Stimulated activated CD4-positive, alpha-beta T cell treated with anti-CD3 and anti-CD28 coated beads, Interleukin-1b, Interleukin-23, amount 100 ng/mL, for 24 hours (primary cell): ENCODE results near the gene MRPS18C.

Source experiments
- DNase-seq, 4 experiments: peaks; one replicate each; pipeline ENCODE4 v3.0.0-alpha.2; 2020; ENCODE audit warnings: low read depth in 4 of 4, low spot score in 1 of 4

MRPS18C gene

DNA sequence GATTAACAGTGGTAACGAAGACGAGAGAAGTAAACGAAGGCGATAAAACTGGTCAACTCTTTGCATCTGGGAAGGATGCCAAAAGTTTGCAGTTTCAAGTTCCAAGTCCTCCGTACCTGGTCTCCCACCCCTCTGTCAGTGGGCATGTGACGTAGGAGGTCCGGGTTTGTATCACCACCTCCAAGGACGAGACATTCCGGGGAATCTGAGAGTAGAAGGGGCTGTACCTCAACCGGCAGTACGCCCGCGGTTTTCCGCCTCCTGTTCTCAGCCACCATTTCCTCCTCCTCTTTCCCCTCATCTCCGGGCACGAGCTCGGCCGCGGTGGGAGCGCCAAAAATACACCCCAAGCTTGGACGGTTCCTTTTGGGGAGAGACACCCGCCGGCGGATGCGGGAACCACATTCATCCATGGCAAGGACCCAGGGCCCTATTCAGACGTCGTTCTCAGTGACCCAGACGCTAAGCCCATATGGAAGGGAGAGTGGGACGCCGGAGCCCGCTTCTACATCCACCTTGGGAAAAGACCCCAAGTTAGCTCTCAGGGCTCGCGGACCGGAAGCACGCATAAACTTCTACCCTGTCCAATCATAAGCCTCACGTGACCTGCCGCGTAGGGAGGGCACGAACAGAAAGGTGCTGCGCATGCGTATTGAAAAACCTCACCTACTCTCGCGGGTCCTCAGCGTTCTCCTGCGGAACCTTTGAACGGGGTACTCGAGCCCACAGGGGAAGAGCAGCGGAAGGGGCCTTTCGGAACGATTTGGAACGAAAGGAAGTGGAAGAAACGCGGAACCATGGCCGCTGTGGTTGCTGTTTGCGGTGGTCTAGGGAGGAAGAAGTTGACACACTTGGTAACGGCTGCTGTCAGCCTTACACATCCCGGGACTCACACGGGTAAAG is at the start of gene MRPS18C, which contains the start of gene HELQ:
MRPS18C (plus strand) TSS at position 778 of the 903 bp plus-strand sequence; CDS start at position 798, 20 bp downstream.
HELQ (minus strand) TSS at position 543 of the 903 bp plus-strand sequence; CDS start at position 413, 130 bp downstream.
- peak; percentile 82 to 89 (median 86) for DNase-seq

DNA sequence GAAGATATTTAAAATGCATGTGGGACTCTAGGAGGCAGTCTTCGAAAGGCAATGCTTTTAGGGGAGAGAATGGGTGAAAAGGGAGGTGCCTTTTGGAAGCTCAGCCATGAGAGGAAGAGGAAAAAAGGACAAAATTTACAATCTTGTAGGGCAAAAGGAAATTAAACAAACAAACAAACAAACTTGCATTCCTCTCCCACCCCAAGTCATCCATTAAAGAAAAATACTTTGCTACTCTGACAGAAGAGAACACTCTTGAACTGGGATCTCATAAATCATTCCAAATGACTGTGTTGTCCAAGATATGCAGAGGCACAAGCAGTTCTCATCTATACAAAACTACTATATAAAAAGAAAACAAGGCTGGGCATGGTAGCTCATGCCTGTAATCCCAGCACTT is 47.0 kb upstream of the MRPS18C start:
- DNase-seq, result no peak

DNA sequence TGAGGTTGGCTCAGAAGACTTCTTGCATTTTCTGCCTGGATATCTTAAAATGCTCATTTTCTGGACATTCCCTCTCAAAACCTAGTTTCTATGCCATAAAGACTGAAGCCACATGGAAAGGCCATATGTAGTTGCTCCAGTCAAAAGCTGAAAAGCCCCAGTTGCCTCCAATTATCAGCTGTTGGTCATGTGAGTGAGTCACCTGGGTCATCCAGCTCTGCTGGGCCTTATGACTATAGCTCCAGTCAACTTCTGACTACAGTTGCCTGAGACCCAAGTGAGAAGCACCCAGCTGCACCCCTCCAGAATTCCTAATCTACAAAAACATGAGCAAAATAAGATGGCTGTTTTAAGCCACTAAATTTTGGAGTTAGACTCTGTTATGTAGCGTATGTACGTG is 42.2 kb upstream of the MRPS18C start:
- DNase-seq, result no peak

DNA sequence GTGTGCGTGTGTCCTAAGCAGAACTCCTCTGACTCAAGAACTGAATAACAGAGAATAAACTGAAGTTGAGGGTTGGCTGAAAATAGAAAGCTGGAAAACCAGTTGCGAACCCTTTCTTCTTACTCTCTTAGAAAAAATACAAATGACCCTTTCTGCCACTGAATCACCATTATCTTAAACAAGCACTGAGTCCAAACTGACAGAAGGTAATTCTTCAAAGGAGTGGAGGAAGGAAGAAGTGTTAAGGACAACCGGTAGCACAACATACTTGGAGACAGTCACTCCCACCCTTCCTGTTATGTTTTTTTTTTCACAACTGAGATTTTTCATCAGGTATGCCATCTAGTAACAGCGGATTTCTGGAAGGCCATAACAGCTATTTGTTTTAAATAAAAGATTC is 38.3 kb upstream of the MRPS18C start:
- no peak for DNase-seq

DNA sequence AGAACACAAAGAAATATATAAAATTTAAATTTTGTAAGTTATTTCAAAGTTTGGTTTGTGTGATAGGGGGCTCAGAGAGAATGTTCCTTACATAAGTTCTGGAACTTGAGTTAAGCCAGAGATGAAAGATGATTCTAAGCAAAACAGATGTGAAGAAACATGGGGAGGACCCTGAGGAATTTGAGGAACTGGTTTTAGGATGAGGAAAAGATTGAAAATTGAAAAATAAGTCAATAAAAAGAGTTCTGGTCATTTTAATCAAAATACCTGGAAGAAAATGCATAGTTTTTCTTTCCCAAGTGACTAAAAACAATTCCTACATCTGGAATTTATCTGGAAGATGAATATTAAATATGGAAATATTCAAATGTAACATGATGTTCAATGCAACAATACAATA is 37.6 kb upstream of the MRPS18C start:
- no peak for DNase-seq

DNA sequence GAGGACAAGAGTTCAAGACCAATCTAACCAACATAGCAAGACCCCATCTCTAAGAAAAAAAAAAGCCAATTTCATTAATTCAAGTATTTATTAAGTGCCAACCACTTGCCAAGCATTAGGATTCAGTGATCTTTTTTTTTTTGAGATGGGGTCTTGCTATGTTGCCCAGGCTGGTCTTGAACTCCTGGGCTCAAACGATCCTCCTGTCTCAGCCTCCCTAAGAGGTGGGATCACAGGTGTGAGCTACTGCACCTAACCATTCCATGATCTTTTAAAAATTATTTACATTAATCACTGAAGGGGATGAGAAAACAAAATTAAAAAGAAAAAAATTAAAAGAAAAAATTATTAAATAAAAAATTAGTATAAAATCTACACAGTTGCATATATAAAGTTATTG is 24.7 kb upstream of the MRPS18C start:
- DNase-seq, result no peak

DNA sequence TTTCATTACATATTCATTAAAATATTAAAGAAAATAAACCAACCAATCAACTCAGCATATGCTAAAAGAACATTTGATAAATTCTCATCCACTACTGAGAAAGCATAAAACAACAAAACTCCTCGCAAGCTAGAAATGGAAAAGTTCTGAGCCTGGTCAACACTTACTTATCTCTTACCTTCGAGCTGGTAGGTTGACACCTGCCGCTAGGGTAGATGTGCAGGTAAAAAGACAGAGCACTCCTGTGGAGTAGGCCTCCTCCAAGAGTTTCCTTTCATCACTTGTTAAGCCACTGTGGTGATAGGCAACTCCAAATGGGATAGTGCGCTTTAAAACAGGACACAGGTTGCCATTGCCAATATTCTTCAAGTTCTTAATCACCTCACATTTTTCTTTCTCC is 19.2 kb upstream of the MRPS18C start:
- DNase-seq, result no peak

DNA sequence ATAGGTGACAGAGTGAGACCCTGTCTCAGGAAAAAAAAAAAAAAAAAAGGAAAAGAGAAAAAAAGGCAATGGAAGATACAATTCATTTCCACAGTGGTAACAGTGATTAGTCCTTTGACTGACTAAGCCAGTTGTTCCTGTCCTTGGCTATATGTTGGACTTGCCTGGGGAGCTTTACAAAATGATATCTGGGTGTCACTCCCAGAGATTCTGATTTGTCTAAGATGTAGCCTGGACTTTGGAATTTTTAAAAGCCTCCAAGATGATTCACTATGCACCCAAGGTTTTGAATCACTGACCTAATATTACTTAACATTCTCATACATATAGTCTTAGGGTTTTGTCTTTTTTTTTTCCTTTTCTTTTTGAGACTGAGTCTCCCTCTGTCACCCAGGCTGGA is 17.1 kb upstream of the MRPS18C start:
- DNase-seq, result no peak

DNA sequence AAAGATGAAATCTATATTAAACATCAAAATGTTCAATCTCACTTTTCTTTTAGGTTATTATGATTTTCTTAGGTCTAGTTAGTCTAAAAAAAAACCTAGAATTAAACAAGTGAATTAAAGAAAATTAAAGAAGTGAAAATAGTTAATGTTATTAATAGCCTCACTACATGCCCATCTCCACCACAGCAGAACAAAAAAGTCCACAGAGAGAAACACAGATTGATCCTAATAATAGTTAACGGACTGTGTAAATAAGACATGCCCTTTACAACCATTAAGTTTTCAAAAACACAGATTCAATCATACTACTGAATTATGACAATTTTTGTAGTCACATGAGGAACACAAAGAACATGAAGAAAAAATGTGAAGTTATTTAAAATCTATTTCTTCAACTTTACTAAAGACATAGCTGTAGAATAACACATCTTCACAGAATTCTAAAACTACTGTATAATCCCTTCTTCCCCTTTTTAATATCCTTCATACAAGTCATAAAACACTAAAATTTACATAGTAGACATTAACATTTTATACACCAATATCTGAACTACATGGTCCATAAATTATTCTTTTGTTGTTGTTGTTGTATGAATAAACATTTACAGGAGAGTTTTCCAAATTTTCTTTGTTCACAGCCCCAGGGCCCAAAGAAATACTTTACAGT is 15.6 kb upstream of the MRPS18C start:
- DNase-seq, result no peak

DNA sequence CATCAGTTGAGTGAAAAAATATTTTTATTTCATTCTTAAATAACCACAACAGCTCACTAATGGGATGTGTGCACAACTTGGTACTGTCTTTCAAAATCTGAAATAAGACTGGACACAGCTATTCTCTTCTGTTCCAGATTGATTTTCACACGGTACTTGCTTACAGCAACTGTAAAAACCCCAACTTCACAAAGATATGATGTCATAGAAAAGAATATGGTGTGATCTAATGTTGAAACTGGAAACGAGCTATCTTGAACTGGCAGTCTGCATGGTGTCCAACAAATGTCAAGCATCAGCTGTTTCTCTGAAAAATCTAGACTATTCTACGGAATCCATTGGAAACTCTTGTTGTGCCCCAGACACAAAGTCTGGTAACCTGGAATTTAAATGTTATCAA is 15.0 kb upstream of the MRPS18C start:
- DNase-seq, result no peak

DNA sequence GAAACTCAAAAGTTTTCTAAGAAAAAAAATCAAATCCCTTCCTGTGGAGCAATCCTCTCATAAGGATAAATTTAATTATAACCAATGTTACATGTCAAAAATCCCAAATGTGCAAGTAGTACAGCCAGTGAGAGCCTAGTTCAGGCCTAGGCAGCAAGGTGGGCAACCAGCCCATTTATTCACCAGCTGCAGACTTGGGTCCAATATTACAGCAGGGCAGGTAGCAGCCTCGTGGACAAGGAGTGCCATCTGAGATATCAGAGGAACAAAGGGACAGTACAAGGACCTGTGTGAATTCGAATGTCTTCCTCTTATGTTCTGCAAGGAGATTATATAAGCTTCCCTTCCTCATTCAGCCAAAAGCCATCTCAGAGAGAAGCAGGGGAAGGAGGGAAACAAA is 6.8 kb upstream of the MRPS18C start:
- no peak for DNase-seq

DNA sequence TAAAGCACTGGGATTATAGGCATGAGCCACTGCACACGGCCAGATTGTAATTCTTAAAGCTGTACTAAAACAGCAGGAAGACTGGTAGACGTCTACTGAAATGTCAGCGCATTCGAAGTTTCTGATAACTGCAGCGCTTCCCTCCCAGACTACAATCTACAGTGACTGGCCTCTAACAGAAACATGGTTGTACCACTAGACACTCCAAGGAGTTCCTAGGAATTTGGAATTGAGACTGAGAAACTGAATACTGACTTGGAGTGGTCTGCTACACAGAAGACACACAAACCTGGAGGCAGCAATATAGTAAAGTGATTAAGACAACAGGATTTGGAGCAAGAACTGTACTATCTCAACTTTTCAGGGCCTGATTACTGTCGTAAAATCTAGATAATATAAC is 1.2 kb upstream of the MRPS18C start:
- no peak for DNase-seq

DNA sequence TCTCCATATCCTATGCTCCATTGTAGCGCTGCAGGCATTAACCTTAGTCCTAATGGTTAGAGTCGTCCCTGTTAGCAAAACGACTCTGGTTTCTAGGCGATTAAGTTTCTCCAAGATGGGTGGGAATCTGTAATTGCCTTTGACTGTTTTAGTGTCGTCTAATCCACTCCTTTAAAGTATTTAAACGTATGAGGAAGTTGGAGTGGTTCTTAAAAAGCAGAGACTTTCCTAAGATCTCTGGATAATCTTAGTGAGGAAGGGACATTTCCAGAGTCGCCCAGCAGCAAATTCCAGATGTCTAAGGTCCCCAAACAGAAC is 285 bp downstream of the MRPS18C start:
- DNase-seq, result no peak

DNA sequence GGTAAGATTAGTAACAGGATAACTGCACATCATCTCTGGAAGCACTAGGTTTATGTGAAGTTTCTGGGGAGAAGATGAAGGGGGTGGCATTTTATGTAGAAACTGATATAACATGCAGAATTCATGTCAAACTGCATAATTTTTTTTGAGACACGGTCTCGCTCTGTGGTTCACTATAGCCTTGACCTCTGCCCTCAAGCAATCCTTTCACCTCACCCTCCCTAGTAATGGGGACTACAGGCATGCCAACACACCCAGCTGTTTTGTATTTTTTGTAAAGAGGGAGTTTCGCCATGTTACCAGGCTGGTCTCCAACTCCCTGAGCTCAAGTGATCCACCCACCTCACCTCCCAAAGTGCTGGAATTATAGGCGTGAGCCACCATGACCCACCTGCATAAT is 17.6 kb downstream of the MRPS18C start:
- DNase-seq, result no peak

DNA sequence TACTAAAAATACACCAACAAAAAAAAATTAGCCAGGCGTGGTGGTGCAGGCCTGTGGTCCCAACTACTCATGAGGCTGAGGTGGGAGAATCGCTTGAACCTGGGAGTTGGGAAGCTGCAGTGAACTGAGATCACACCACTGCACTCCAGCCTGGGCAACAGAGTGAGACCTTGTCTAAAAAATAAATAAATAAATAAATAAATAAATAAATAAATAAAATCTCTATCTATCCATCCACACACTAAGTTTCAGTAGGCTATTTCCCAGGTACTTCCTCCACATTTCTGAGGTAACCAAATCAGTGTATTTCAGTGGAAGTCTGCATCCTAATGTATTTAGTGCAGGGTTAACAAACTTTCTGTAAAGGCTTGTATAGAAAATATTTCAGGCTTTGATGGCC is 18.1 kb downstream of the MRPS18C start:
- DNase-seq, result no peak

DNA sequence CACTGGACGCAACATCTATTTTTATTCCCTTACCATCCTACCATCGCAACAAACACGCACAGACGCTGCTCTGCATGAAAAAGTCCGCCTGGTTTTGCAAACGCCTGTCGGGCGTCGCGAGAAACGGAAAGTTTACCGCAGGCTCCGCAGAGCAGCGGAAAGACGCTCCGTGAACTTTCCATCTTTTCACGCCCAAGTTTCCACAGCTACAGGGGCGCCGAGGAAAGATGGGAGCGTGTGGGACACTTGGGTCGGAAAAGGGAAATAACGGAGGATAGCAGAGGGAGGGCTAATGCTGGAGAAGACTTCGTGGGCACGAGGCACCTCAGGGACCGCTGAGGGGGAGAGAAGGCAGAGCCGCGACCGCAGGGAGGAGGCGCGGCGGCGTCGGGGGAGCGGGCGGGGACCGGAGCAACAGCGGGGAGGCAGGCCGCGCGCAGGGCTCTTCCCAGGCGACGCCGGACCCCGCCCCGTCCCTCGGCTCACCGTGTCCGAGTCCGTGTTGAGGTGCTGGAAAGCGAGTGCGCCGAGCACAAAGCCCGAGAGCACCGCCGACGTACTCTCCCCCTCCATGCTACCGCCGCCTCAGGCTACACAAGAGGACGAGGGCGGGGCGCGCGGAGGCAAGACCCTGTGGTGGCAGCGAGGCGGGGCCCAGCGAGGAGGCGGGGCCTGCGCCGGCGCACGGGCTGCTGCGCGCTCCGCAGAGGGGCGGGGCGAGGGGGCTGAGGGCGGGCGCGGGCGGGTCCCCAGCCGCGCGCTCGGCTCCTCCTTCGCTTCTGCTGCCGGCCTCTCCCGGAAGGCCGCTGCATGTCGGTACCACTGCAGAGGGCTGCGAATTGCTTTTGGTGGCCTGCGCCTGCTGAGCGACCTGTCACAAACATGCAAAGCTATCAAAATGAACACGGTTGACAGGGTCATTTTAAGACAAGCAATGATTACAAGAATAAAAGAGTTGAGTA is 28.9 kb downstream of the MRPS18C start, which contains the start of gene ABRAXAS1:
ABRAXAS1 (minus strand) TSS at position 601 of the 962 bp plus-strand sequence; CDS start at position 573, 28 bp downstream.
- peak; percentile 86 to 92 (median 90) for DNase-seq

DNA sequence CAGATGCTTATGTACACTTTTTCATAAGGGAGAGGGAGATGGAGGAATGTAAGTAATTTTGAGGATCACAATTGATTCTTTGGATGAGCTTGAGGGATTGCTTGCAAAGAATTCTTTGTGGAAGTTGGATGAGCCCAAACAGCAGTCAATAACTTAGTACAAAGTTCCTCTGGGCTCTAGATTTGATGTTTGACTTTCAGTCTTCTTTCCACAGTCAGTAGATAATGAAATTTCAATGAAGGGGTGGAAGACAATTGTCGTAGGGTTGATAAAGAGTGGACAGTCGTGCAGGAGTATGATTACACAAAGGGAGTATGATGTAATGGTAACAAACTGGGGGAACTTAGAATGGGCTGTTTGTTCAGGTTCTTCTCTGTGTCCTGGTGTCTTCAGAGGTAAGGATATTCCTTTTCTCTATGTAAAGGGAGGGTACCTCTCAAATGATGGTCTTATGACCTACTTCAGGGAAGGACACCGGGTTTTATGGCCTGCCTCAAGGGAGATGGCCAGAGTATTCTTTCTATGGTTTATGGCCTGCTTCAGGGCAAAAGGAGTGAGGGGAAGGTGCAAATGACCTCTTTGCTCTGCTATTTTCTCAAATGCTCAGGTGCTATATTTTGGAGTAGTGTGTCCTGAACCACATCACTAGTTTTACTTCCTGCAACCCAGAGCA is 30.7 kb downstream of the MRPS18C start:
- no peak for DNase-seq

DNA sequence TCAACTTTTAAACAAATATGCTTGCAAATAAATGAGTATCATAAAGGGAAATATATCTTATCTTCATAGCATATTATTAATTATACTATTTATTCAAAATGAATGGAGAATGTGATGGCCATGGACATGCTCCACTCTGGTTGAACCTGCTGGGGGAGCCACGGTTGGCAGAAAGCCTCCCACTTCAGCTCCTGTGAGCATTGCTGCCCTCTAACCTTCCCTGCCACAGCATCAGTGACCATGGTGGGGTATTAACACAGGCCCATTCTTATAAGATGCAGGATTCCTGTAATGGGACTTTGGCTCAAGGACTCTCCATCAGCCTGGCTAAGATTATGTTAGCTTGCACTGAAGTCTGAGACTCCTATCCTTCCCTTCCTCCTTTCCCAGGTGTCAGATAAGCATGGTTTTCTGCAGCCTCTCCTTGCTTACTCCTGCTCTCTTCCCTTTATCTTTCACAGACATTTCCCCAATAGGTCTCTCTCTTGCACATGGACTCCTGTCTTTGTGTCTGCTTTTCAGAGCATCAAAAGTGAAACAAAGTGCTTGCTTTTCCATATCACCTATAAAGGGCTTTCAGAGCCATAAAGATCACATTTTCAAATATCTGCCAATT is 34.0 kb downstream of the MRPS18C start:
- DNase-seq, result no peak

DNA sequence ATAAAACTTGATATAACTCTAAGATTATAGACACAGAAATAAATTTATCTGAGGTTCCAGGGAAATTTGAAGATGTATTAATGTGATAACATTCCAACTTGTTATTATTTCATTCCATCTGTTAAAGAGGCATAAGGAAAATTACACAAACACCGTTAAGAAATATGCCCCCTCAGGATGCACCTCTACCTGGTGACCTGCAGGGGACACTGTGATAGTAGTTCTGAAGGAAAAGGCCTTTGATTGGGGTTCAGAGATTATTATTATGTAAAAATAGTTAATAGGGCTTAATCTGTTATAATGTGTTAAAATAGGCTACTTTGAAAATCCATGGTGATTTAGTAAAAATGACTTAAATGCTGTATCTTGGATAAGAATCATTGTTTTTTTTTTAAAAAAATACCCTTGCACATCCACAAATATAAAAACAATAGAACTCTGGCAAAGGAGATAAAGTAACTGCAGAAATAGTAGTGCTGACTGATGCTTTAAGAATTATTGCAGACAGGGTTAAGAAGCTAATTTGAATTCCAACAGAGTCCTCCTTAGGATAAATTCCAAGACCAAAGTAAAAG is 35.1 kb downstream of the MRPS18C start:
- DNase-seq, result no peak
